Muscle layer of colon (tissue), 2 donors: ENCODE data around the gene CKB.
"Not testable (repeated sequence)": the region's sequence is repeated elsewhere in the genome, so short reads cannot be mapped to it uniquely, and the experiment has no call there.

Source experiments
- H3K27ac ChIP-seq: one replicate; pipeline ENCODE4 v1.7.0; 2013; ENCODE audit warnings: low read depth, mild to moderate bottlenecking, low read length, moderate library complexity
- H3K27me3 ChIP-seq, 2 donors: one replicate each; pipeline ENCODE4 v1.7.0; 2013; ENCODE audit warnings: low read length in 2 of 2, mild to moderate bottlenecking in 2 of 2; ENCODE audit not compliant: insufficient read depth in 2 of 2, control insufficient read depth in 1 of 2
- H3K36me3 ChIP-seq: one replicate; pipeline ENCODE4 v1.7.0; 2013; ENCODE audit warnings: mild to moderate bottlenecking, low read length; ENCODE audit not compliant: insufficient read depth
- H3K4me1 ChIP-seq: one replicate; pipeline ENCODE4 v1.7.0; 2013; ENCODE audit warnings: mild to moderate bottlenecking, low read length; ENCODE audit not compliant: insufficient read depth
- H3K4me3 ChIP-seq, 2 donors: one replicate each; pipeline ENCODE4 v1.7.0; 2013; ENCODE audit warnings: low read length in 2 of 2, low read depth in 1 of 2, mild to moderate bottlenecking in 1 of 2, moderate library complexity in 1 of 2
- H3K9ac ChIP-seq: one replicate; pipeline ENCODE4 v1.7.0; 2013; ENCODE audit warnings: low read length
- H3K9me3 ChIP-seq: one replicate; pipeline ENCODE4 v1.7.0; 2013; ENCODE audit warnings: mild to moderate bottlenecking, low read length
- donor health status: abdominal sarcoma.
- donor health status: Adenocarcinoma of cecum.

CKB gene

DNA sequence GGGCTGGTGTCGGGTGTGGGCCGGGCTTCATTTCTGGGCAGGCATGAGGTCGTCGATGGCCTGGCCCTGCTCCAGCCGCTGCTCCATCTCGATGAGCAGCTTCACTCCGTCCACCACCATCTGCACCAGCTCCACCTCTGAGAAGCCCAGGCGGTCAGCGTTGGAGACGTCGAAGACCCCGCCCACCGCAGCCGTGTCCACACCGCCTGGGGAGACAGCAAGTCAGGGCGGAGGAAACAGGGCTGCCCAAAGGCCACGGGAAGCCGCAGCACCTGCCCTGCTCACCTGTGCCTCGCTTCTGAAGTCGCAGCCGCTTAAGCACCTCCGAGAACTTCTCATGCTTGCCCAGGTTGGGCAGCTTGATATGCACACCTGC lies 2.8 kb downstream of the CKB start:
- Histone ChIP-seq H3K9ac (peak overlapping the region; percentile 27), H3K4me3 (peak overlapping the region; percentile 34 to 65), H3K27ac (peak overlapping the region; percentile 86), H3K9me3 (no peaks in the 10 kb centered on the region), H3K36me3 (peaks cover 15% of the 10 kb centered on the region), H3K4me1 (peaks cover 50% of the 10 kb centered on the region), H3K27me3 (no peaks in the 10 kb centered on the region)

DNA sequence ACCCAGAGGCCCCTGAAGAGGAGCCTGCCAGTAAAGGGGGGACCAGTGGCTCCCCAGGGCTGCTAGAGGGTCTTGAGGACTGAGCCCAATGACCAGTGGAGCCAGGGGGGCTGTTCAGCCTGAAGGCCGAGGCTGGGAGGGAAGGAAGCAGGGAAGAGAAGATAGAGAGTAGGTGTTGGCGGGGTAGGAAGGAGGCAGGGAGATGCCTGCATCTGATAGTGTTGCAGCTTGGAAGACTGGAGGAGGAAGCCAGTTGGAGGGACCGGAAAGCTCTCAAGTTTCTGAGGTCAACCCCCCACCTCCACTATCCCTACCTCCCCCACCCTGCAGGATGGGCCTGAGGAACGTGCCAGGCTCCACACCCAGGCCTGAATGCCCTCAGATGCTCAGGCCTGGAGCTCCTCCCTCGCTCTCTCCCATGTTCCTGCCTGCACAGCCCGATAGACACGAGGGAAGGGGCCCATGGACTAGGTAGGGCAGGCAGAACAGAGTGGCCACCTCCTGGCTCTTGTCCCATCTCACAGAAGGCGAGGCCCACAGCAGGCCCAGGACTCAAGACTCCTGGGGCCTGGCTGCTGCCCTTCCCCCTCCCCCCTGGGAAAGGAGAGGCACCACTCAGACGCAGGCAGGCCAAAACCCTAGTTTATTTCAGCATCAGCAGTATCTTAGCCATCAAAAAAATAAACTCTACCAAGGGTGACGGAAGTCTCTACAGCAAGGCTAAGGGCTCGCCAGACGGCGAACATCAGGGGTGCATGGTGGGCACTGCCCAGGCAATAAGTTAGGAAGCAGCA lies 3.4 kb downstream of the CKB start:
- Histone ChIP-seq H3K4me3 (peak overlapping the region in 1 of 2 donors; percentile 65), H3K36me3 (peaks cover 15% of the 10 kb centered on the region), H3K9me3 (no peaks in the 10 kb centered on the region), H3K9ac (no peak overlapping the region), H3K4me1 (peaks cover 44% of the 10 kb centered on the region), H3K27me3 (no peaks in the 10 kb centered on the region), H3K27ac (peak overlapping the region; percentile 86)

DNA sequence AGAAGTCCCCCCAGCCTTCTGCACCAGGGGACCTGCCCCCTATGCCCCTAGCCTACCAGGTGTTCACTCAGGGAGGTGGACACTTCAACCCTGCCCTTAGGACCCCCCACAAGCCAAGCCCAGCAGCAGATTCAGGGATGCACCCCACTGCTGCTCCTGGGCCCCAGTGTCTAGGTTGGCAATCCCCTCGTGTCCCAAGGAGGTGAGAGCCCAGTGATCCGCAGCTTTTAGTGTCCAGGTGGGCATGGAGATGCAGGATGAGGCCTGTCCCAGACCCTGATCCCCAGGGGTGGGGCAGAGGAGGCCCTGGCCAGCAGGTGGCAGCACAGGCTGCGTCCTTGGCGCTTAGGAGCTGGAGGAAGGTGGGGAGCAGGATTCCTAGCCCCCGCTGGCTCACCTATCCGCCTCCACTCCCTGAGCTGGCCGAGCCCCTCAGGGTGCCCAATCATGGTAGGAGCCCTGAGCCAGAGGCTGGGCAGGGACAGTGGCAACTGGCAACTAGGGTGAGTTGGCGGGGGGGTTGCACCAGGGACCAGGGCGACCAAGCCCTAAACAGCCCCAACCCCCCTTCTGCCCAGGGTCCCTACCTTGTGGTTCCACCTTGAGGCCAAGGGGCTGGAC lies 4.1 kb downstream of the CKB start:
- H3K27me3 ChIP-seq, result no peaks in the 10 kb centered on the region
- peak overlapping the region in 1 of 2 donors; percentile 65 for H3K4me3 ChIP-seq
- H3K4me1 ChIP-seq, result peaks cover 45% of the 10 kb centered on the region
- peak overlapping the region; percentile 86 for H3K27ac ChIP-seq
- peaks cover 15% of the 10 kb centered on the region for H3K36me3 ChIP-seq
- no peak overlapping the region for H3K9ac ChIP-seq
- H3K9me3 ChIP-seq, result no peaks in the 10 kb centered on the region

DNA sequence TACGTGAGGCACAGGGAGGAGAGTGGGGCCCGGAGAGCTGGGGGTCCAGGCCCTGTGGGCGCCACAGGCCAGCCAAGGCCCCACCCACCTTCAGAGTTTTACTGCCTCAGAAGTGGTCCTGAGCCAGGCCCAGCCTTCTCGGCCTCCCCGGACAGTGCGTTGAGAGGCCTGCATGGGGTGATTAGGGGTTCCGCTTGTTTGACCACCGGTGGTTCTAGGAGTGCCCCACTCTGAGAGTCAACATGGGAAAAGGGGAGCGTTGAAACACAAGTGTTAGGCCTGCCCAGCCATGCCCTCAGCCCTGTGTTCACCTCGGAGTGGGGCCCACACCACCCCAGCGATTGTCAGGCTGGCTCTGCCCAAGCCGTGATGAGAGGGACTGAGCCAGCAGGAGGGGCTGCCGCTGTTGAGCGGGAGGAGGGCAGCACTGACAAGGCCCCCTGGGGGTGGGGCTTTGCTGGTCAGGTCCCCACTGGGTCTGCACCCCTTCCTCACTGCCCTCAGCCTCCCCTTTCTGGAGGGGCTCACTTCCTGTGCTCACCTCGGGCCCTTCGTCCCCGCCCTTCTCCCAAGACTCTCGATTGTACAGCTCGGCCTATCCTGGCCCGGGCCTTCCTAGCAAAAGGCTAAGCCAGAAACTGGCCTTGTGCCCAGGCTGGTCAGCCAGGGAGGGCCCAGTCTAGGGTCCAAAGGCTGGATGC lies 4.8 kb downstream of the CKB start:
- H3K9me3 ChIP-seq, result no peaks in the 10 kb centered on the region
- H3K27ac ChIP-seq, result peak overlapping the region; percentile 86
- H3K36me3 ChIP-seq, result peaks cover 15% of the 10 kb centered on the region
- peaks cover 45% of the 10 kb centered on the region for H3K4me1 ChIP-seq
- H3K27me3 ChIP-seq, result no peaks in the 10 kb centered on the region
- H3K4me3 ChIP-seq, result no peak overlapping the region
- H3K9ac ChIP-seq, result no peak overlapping the region

GRCh38 chr14:103517174-103517566 lies 5.5 kb downstream of the CKB start:
- Histone ChIP-seq H3K9ac (no peak overlapping the region), H3K27me3 (no peaks in the 10 kb centered on the region), H3K4me1 (peaks cover 52% of the 10 kb centered on the region), H3K27ac (peak overlapping the region; percentile 86), H3K36me3 (peaks cover 15% of the 10 kb centered on the region), H3K4me3 (no peak overlapping the region), H3K9me3 (no peaks in the 10 kb centered on the region)

DNA sequence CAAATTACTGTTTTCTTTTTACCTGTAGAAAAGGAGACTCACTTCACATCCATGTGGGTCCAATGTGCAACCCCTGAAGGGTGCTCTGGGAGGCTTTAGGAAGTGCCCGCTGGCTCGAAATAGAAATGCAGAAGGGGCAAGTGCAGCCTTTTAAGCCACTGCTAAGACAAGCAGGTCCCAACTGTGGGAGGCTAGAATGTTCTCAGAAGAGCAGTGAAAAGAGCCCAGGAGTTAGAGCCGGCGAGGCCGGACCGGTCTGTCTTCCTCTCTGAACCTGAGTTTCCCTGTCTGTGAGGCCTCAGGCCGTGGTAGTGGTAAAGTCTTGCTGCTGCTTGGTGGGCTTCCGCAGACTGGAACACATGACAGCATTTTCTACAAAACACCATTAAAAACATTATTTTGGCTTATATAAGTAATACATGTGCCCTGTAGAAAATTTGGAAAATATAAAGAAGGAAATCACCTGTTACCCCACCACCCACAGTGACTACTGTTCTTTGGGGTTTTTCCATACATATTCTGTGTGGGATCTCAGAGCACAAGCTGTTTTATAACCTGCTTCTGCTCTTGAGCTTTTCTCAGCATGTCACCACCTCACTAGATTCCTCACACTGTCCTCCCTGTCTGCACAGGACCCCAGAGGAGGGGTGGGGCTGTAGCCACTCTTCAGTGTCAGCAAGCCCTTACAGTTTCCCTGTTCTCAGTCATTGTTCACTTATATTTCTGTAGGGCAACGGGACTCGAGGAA lies 6.0 kb downstream of the CKB start:
- peaks cover 52% of the 10 kb centered on the region for H3K4me1 ChIP-seq
- no peak overlapping the region for H3K9ac ChIP-seq
- H3K27me3 ChIP-seq, result no peaks in the 10 kb centered on the region
- H3K9me3 ChIP-seq, result no peaks in the 10 kb centered on the region
- no peak overlapping the region for H3K4me3 ChIP-seq
- peak overlapping the region; percentile 86 for H3K27ac ChIP-seq
- peaks cover 15% of the 10 kb centered on the region for H3K36me3 ChIP-seq

- H3K4me3 ChIP-seq, result no peak overlapping the region
- H3K9ac ChIP-seq, result no peak overlapping the region
- H3K36me3 ChIP-seq, result peaks cover 20% of the 10 kb centered on the region
- H3K27me3 ChIP-seq, result no peaks in the 10 kb centered on the region
- peaks cover 44% of the 10 kb centered on the region for H3K4me1 ChIP-seq
- peak overlapping the region; percentile 47 for H3K27ac ChIP-seq
- no peaks in the 10 kb centered on the region for H3K9me3 ChIP-seq
These were observed 7.8 kb downstream of the CKB start for GRCh38 chr14:103514596-103515421.

DNA sequence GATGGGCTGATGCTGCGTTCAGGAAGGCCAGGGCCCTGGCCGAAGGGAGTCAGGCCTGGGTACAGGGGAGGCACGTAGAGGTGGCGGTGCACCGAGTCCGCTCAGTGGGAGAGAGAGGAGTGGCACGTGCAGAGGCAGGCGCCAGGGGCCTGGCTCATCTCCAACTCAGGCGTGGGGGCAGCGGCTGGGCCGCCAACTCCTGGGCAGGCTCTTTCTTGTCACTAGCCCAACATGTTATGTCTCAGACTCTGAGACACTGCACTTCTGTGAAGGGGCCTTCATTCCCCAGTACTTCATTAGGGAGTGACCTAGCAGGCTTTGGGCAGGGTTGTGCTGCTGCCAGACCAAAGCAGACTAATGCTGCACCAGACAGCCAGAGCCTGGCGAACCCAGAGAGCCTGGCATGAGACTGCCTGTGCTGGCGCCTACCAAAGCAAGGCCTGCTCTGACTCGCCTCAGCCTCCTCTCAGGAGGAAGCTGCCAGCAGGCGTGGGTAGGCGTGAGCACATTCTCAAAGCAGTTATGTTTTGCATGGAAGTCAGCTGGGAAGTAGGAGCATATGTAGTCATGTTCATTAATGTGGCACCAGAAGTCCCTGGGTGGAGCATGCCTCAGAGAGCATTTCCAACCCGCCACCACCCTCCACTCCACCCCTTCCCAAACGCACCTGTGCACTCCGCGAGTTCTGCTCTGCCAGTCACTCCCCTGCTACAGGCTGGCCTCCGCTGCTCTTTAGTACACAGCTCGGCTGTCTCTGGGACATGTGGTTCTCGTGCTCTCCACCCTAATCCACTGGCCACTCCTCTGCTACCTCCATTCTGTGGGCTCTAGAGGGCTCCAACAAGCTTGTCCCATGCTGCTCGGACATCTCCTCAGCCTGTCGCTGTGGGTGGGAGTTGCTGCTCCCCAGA lies 9.7 kb downstream of the CKB start:
- peak overlapping the region in 1 of 2 donors; percentile 16 for H3K4me3 ChIP-seq
- peaks cover 26% of the 10 kb centered on the region for H3K4me1 ChIP-seq
- H3K27ac ChIP-seq, result peak overlapping the region; percentile 64
- no peaks in the 10 kb centered on the region for H3K9me3 ChIP-seq
- no peak overlapping the region for H3K9ac ChIP-seq
- H3K36me3 ChIP-seq, result peaks cover 15% of the 10 kb centered on the region
- no peaks in the 10 kb centered on the region for H3K27me3 ChIP-seq

DNA sequence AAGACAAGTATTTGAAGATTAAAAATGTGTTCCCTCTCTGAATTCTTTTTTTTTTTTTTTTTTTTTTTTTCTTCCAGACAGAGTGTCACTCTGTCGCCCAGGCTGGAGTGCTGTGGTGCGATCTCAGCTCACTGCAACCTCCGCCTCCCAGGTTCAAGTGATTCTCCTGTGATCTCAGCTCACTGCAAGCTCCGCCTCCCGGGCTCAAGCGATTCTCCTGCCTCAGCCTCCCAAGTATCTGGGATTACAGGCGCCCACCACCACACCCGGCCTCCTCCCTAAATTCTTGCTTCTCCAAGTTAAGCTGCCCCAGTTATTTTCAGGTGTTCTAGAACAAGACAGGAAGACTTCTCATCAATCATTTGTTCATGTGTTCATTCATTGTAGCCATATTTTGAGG lies 10.4 kb downstream of the CKB start:
- not testable (repeated sequence) for H3K4me3 ChIP-seq, H3K27me3 ChIP-seq, H3K9ac ChIP-seq, H3K9me3 ChIP-seq
- peaks cover 15% of the 10 kb centered on the region for H3K36me3 ChIP-seq
- H3K27ac ChIP-seq, result peak overlapping the region; percentile 64
- peaks cover 19% of the 10 kb centered on the region for H3K4me1 ChIP-seq
